ENCODE results near the gene PHC2. TPM values are rescaled to one million over a fixed set of nuclear protein-coding genes. Genes with fewer than 3 reads are reported as not detected.
"Not testable (repeated sequence)": the region's sequence is repeated elsewhere in the genome, so short reads cannot be mapped to it uniquely, and the experiment has no call there.

The PHC2 gene
- polyA plus RNA-seq, 1 donor from 2014 or later = 171 TPM

DNA sequence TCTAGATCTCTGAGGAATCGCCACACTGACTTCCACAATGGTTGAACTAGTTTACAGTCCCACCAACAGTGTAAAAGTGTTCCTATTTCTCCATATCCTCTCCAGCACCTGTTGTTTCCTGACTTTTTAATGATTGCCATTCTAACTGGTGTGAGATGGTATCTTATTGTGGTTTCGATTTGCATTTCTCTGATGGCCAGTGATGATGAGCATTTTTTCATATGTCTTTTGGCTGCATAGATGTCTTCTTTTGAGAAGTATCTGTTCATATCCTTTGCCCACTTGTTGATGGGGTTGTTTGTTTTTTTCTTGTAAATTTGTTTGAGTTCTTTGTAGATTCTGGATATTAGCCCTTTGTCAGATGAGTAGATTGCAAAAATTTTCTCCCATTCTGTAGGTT lies 140.3 kb downstream of the PHC2 start:
- H3K9me2 ChIP-seq (ENCODE audit: insufficient read depth, low read length); H3K79me2 ChIP-seq (replicated peaks; ENCODE audit: insufficient read depth, low read length); H3K4me3 ChIP-seq (ENCODE audit: low read length); H3K27me3 ChIP-seq (ENCODE audit: insufficient read depth, low read depth, low read length); H3K9me3 ChIP-seq (ENCODE audit: low read length); H4K20me1 ChIP-seq (ENCODE audit: insufficient read depth); H3F3A ChIP-seq (ENCODE audit: insufficient read depth, low read length, poor library complexity, severe bottlenecking); H2AFZ ChIP-seq (ENCODE audit: low read depth, low read length); H3K9ac ChIP-seq (ENCODE audit: low read length); H3K27ac ChIP-seq (ENCODE audit: low read length); H3K4me2 ChIP-seq (ENCODE audit: low read length); H3K36me3 ChIP-seq (ENCODE audit: insufficient read depth, low read length): not testable (repeated sequence)

DNA sequence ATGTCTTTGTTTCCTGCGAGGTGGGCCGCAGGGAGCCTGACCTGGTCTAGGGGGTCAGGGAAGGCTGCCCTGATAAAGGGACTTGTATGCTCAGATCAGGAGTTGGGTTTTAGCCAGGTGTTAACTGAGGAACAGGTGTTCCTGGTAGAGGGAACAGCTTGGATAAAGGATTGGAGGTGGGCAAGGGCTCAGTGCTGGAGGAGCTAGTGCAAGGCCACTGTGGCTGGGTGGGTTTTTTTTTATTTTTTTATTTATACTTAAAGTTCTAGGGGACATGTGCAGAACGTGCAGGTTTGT lies 141.1 kb downstream of the PHC2 start:
- no peak overlapping the region for H3K9ac ChIP-seq (ENCODE audit: low read length)
- no peaks in the 10 kb centered on the region for H3K27me3 ChIP-seq (ENCODE audit: insufficient read depth, low read depth, low read length)
- no peak overlapping the region for H2AFZ ChIP-seq (ENCODE audit: low read depth, low read length)
- no peaks in the 10 kb centered on the region for H3K9me3 ChIP-seq (ENCODE audit: low read length)
- H4K20me1 ChIP-seq (ENCODE audit: insufficient read depth) = no peaks in the 10 kb centered on the region
- no peaks in the 10 kb centered on the region for H3K79me2 ChIP-seq (replicated peaks; ENCODE audit: insufficient read depth, low read length)
- H3K36me3 ChIP-seq (ENCODE audit: insufficient read depth, low read length) = no peaks in the 10 kb centered on the region
- no peak overlapping the region for H3K4me2 ChIP-seq (ENCODE audit: low read length)
- no peak overlapping the region for H3K27ac ChIP-seq (ENCODE audit: low read length)
- TF ChIP-seq EZH2 (IDR thresholded peaks at IDR 0.05; ENCODE audit: borderline replicate concordance, insufficient read depth, low read length, poor library complexity, severe bottlenecking) (no peak), TAF1 (IDR thresholded peaks at IDR 0.05; ENCODE audit: low read depth) (no peak), RAD21 (conservative IDR thresholded peaks at IDR 0.05) (no peak), EP300 (conservative IDR thresholded peaks at IDR 0.05; ENCODE audit: poor library complexity, severe bottlenecking) (no peak), MXI1 (conservative IDR thresholded peaks at IDR 0.05; ENCODE audit: poor library complexity, severe bottlenecking) (no peak), POLR2AphosphoS5 (IDR thresholded peaks at IDR 0.05) (no peak), SMC3 (conservative IDR thresholded peaks at IDR 0.05; ENCODE audit: poor library complexity) (no peak)
- TF ChIP-seq, protein P1, sequence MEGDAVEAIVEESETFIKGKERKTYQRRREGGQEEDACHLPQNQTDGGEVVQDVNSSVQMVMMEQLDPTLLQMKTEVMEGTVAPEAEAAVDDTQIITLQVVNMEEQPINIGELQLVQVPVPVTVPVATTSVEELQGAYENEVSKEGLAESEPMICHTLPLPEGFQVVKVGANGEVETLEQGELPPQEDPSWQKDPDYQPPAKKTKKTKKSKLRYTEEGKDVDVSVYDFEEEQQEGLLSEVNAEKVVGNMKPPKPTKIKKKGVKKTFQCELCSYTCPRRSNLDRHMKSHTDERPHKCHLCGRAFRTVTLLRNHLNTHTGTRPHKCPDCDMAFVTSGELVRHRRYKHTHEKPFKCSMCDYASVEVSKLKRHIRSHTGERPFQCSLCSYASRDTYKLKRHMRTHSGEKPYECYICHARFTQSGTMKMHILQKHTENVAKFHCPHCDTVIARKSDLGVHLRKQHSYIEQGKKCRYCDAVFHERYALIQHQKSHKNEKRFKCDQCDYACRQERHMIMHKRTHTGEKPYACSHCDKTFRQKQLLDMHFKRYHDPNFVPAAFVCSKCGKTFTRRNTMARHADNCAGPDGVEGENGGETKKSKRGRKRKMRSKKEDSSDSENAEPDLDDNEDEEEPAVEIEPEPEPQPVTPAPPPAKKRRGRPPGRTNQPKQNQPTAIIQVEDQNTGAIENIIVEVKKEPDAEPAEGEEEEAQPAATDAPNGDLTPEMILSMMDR (IDR thresholded peaks at IDR 0.05; ENCODE audit: poor library complexity, severe bottlenecking) = no peak
- TF ChIP-seq, protein P2, sequence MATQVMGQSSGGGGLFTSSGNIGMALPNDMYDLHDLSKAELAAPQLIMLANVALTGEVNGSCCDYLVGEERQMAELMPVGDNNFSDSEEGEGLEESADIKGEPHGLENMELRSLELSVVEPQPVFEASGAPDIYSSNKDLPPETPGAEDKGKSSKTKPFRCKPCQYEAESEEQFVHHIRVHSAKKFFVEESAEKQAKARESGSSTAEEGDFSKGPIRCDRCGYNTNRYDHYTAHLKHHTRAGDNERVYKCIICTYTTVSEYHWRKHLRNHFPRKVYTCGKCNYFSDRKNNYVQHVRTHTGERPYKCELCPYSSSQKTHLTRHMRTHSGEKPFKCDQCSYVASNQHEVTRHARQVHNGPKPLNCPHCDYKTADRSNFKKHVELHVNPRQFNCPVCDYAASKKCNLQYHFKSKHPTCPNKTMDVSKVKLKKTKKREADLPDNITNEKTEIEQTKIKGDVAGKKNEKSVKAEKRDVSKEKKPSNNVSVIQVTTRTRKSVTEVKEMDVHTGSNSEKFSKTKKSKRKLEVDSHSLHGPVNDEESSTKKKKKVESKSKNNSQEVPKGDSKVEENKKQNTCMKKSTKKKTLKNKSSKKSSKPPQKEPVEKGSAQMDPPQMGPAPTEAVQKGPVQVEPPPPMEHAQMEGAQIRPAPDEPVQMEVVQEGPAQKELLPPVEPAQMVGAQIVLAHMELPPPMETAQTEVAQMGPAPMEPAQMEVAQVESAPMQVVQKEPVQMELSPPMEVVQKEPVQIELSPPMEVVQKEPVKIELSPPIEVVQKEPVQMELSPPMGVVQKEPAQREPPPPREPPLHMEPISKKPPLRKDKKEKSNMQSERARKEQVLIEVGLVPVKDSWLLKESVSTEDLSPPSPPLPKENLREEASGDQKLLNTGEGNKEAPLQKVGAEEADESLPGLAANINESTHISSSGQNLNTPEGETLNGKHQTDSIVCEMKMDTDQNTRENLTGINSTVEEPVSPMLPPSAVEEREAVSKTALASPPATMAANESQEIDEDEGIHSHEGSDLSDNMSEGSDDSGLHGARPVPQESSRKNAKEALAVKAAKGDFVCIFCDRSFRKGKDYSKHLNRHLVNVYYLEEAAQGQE (IDR thresholded peaks at IDR 0.05; ENCODE audit: borderline replicate concordance) = no peak
- no peaks in the 10 kb centered on the region for H3K9me2 ChIP-seq (ENCODE audit: insufficient read depth, low read length)
- no peaks in the 10 kb centered on the region for H3F3A ChIP-seq (ENCODE audit: insufficient read depth, low read length, poor library complexity, severe bottlenecking)
- H3K4me3 ChIP-seq (ENCODE audit: low read length) = no peak overlapping the region

All from neural cell (in vitro differentiated cells).